SU-DHL-6 (cell line): Measurements from ENCODE around the gene BEST2.

ENCODE experiments used
- CTCF ChIP-seq: fragments of 200-600 bp; sonication (generic); IDR thresholded peaks from one replicate; pipeline ENCODE4 v1.5.1; 2017; ENCODE audit warnings: antibody characterized with exemption, mild to moderate bottlenecking, low read length, moderate library complexity; ENCODE audit not compliant: insufficient read depth, poor library complexity, severe bottlenecking
- EZH2phosphoT487 ChIP-seq: fragments of 200-600 bp; sonication (generic), shearing (Covaris generic); conservative IDR thresholded peaks from 2 replicates; pipeline ENCODE4 v1.6.1; 2018; ENCODE audit warnings: mild to moderate bottlenecking, antibody characterized with exemption, low read length, moderate library complexity, mixed read lengths

DNA sequence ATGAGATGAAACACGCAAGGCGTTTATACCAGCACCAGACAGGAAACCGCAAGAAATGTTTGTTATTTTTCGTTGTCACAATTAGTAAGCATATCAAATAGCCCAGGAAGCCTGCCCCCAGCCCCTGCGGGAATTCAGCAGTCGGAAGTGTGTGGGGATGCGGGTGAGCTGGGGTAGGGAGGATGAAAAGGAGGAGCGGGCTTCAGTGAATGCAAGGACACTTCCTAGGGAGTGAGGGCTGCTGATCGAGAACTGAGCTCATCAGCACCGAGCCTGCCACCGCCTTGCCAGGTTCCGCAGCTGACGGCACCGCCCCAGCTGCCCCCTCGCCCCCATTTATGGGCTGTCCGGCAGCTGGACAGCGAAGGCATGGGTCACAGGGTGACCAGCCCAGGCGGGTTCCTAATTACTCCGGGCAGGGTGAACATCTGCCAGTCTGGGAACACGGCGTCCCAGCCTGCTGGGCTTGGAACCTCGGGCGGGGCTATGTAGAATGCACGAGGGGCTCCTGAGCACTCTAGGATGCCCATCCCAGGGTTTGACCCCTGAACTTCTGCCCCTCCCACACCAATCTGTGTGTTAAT is 1.6 kb upstream of the BEST2 start:
- TF ChIP-seq CTCF (no peak), EZH2phosphoT487 (no peak)
